Left forelimb (tissue), 1 donor: ENCODE measurements around the gene HOOK1.
"Not testable (repeated sequence)": the region's sequence is repeated elsewhere in the genome, so short reads cannot be mapped to it uniquely, and the experiment has no call there.

Experiments used
- DNase-seq: peaks from one replicate; pipeline ENCODE4 v3.0.0-alpha.2; 2018; ENCODE audit warnings: low spot score

The HOOK1 gene

DNA sequence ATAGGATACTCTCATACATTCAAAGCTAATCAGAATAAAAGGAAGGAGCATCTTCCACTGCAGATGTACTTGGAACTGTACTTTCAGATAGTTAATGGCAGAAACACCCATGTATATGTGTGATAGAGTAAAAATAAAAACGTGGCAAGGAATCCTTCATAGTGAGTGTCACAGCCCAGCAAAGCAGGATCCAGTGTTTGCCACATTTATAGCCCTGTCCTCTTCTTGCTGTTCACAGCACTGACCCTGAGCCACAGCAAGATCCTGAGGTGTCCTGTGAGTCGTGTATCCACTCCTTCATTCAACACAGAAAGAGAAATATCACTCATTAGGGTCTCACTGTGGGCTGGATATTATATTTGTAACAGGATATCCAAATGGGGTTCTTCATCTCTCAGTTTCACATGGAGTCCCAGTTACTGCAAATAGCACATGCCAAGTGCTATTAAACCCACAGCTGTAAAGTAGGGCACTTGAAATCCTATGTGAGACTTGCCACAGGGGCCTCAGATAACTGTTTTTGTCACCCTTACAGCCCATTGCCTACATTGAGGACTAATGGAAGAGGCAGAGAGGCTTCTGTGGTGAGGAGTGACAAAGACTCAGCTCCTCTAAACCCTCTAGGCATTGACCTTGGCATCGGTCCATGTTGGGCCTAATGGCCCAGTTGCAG lies 70.5 kb downstream of the HOOK1 start:
- DNase-seq, result no peak

DNA sequence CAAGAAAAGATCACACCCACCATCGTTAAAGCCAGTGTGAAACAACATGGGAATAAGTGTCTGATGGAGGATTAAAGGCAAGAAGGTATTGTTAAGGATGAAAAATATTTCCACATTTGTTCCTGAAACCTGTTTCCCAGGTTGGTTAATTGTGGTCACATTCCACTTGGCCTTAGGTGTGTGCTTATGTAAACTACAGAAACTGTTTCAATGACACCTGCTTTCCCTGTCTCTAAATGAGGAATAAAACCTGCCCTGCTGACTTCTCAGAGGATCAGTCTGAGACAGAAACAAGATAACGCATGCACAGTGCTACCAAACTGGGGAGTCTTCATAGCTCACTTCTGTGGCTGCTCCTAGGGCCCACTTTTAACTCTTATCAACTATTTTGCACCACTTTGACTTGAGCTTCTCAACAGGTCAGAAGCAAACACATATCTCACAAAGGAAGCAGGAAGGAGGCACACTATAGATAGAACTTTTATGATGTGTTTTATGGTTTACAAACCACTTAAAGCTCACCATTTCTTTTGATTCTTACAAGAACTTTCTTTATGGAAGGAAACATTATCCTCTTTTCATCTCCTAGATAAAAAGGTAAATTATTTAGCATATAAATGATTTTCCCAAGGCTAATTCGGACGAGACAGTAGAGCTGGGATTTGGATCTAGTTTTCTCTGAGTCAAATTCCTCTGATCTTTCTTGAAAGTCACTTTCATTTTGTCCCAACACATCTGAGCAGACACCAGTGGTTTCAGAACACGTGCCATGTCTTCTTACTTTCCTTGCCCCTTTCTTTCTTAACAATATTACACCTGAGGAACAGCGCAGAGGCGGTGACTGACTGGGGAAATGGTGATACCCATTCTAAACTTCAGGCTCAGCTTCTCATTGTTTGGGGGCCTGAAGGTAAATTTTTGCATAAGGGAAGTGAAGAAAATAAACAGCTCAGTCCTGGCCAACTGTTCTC lies 78.4 kb downstream of the HOOK1 start:
- no peak for DNase-seq

DNA sequence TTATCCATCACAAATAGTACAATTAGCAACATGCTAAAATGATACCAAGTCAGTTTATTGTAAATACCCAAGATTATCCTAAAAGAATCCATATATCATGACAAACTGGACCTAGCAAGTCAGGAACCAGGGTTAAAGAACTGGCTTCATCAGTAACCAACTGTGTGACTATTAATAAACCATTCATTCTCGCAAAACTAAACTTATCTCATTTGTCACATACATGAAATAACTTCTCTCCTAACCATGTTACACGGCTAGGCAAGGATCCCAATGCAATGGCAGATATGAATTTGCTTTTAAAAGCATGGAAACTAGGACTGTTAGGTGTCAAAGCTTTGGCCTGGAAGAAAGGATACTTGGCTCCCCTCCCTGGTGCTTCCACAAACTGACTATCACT lies 82.4 kb downstream of the HOOK1 start:
- no peak for DNase-seq

DNA sequence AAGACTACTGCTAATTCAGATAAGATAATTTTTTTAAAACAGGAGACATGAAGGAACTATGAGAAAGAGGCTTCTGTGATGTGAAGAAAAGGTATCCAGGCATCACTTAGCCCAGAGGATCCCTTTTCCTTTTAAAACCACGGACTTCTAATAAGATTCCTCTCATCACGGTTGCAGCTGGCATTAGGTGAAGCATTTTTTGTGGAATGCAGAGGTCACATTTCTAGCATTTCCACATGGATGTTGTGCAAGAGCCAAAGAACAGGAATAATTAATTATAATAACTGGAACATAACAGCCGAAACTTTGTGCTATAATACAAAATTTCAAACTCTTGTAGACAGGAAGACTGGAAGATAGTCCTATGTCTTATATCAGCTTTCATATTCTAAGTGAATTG lies 84.2 kb downstream of the HOOK1 start:
- no peak for DNase-seq

DNA sequence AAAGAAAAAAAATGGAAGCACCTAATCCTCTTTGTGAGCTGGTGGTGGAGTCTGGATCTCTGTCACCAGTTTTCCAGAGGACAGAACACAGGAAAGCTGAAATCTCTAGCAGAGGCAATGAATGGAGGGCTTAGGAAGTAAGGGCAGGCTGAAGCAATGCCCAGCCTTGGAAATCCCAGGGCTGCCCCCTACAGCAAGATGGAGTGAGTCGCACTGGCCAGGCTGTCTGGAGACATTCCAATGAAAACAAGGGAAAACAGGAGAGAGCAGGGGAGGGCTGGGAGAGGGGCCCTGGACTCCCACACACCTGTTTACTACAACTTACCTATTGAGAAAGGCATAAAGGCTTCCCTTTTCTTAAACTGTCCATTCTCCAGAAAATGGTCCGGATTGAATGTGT lies 85.9 kb downstream of the HOOK1 start:
- no peak for DNase-seq

DNA sequence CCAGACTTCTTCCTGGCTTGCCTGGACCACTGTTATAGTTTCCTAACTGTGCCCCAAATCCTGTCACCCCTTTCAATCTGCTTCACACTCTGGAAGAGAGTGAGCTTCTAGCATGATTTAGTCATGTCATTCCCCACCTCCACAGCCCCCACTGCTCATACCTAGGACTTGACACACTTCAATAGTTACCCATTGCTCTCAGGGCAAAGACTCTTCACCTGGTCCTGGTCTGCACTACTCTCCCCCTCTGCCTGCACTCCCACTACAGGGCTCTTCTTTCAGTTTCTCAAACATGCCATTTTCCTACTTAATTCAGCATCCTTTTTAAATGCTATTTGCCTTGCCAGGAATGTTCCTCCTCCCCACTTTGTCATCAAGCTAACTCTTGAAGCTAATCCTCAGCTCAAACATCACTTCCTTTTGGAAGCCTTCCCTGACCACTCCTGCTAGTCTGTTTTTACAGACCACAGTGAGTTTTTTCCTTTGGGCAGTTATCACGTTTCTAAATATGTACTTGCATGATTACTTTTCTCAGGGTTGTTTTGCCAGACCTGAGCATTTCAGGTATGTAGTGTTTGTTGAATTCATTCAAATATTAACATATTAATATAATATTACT lies 87.1 kb downstream of the HOOK1 start:
- DNase-seq, result no peak

DNA sequence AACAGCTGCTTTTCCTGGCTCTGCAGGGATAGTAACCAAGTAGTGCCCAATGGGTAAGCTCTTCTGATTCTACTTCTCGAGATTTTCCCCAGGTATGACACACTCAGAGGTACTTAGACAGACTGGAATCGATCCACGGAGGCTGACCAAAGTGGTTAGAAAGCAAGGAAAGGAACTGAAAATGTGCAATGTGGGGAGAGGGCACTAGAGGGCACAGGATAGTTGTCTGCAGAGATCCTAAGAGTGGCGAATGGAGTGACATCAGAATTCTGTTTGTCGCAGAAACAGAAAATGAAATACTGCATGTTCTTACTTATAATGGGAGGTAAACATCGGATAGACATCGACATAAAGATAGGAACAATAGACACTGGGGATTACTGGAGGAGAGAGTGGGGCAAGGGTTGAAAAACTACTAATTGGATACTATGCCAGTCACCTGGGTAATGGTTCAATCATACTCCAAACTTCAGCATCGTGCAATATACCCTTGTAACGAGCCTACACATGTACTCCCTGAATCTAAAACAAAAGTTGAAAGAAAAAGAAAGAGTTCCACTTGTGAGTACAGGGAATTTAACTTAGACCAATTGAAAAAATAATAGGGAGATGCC lies 88.5 kb downstream of the HOOK1 start:
- no peak for DNase-seq

DNA sequence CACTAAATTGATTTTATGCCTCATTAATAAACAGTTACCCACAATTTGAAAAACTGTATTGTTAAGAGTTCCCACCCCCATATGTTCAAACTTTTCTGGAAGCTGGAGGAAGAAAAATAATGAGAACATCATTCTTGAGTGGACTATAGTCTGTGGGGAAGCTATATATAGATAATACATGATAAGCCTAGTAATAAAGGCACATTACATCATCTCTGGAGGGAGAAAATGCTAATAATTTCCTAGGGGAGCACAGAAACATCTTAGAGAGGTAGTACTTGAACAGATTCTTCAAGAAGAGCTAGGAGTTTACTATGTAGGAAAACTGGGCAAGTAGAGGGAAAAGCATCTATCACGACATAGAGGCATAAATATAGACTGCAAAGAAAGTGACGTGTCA lies 92.2 kb downstream of the HOOK1 start:
- DNase-seq, result no peak

DNA sequence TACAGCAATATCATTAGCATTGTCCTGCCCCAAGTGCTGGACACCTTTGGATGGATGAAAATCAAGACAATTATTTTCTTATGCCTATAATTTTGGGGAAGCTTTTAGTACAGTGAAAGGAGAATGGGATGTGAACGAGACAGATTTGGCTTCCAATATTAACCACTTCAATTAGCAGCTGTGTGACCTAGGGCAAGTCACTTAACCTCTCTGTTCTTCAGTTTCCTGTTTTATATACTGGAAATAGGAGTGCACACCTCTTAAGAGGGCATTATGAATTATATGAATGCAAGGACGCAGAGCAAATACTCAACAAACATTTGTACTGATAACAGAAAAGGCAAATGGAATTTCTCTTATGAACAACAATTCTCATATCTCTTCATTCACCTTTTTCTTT lies 93.3 kb downstream of the HOOK1 start:
- DNase-seq, result no peak

DNA sequence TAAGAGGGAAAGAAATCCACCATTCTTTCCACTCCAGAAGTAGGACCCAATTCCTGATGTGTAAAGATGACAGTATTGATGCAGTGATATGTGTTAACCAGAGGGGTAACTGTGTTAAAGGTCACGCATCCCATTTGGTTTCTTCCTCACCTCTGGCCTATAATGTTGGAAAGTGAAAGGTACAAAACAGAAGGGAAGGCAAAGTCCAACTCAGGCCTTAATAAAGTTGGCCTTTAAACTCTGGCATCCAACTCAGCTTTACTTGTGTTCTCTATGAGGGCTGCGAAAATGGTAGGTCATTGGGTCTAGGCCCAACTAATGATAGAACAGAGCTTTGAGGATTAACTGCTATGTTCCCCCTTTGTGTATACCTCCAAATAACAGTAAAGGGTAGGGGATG lies 93.9 kb downstream of the HOOK1 start:
- no peak for DNase-seq

DNA sequence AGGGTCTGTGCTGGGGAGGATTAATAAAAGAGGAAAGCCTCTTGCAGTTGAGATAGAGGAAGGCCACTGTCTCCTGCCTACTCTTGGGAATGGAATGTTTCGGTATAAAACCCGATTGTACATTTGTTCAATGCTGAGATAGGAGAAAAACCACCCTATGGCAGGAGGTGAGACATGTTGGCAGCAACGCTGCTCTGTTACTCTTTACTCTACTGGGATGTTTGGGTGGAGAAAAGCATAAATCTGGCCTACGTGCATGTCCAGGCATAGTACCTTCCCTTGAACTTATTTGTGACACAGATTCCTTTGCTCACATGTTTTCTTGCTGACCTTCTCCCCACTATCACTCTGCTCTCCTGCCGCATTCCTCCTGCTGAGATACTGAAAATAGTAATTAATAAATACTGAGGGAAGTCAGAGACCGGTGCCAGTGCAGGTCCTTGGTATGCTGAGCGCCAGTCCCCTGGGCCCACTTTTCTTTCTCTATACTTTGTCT lies 100.1 kb downstream of the HOOK1 start:
- DNase-seq, result not testable (repeated sequence)

DNA sequence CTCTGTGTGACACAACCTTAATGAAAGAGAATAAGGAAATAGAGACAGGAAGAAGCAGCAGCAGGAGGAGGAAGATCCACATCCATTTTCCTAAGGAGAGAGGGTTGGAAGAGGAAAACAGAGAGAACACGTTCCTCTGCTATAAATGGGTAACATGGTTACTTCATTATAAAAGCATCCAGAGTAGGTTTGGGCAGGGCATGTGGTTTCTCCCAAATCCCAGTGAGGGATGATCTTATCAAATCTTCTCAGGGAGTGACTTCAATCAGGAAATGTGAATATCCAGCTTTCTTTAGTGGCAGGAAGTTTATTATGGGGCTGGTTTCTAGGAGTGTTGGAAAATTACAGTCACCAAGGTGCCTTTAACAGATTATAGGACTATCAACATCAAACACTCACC lies 100.8 kb downstream of the HOOK1 start:
- no peak for DNase-seq

DNA sequence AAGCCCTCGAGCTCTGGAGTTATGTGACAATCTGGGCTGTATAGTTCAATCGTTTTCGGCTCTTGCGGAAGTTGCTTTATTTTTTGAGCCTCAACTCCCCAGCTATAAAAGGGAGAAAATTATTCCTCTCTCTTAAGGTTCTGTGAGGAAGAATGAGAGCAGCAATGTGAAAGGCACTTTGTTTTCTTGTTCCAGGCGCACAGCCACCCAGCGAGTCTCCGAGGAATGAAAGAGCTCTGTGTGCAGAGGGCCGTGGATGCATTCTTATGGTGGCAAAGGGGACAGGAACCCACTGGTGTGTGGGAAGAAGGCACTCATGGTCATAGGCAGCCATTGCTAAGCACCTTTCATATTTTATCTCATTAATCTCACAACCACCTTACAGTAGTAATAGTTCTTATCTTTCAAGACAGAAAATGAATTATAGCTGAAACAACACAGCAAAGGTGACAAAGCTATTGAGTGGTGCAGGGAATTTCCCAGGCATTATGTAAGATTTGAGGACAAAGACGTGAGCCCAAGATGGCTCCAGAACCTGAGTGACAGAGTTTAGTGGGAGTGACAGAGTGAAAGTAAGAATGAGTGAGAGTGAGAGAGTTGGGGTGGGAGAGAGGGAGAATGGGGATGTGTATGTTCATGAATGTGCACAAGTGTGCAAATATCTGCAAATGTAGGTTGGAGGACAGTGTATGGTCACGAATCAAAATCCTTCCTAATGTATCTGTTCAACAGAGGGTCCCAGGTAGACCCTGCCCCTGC lies 102.5 kb downstream of the HOOK1 start:
- DNase-seq, result no peak

DNA sequence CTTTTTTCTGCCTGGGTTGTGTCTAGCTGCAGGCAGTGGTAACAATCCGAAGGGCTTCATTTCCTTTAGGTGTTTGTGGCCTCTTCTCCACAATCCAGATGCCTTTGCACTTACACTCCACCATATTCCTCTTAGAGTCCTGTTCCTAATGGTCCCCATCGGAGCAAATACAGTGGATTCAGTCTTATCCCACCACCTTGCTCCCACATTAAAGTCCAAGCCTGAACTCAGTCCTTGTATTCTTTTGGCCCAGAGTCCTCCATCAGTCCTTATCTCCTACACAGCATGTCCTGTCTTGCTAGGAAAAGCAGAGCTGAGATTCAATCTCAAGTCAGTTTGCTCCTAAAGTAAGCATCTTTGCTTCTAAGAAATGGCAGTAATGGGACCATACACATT lies 103.0 kb downstream of the HOOK1 start:
- no peak for DNase-seq

DNA sequence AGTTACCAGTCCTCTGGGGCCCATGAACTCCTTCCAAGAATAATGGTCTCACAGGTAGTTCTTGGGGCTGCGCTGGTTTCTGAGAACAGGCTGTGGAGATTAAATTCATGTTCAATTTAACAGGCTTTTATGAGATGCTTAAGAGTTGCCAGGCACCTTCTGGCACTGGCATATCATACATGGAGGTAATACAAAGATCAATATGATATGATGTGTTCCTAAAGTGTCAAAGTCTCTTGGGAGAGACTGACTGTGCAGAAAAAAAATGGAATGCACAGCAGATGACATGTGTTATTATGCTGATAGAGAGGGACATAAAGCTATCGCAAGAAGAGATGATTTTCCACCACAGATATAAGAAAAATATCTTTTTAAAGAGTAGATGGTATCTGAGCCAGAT lies 105.0 kb downstream of the HOOK1 start:
- no peak for DNase-seq

DNA sequence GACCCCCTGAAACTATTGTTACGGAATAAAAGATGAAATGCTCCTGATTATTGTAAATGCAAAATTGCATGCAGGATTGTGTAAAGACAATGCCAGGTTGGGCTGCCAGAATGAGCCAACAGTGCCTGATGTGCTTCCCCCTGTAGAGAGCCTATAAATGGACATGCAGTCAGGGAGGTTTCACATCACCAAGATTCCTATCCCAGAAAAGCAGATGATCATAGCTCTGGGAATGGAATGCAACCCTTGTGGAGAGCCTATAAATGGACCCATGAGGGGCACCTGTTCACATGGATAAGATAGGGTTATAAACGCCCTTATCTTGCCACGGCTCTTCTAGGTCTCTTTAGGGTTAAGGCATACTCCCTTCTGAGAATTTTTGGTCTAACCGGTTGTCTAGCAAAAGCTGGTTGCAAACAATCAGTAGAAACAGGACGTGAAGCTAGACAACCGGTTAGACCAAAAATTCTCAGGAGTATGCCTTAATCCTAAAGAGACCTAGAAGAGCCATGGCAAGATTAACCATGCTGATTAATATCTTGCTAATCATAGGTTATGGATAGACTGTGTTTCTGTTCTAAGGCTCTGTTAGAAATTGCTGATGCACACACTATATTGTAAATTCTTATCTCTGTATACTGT lies 106.6 kb downstream of the HOOK1 start:
- not testable (repeated sequence) for DNase-seq

DNA sequence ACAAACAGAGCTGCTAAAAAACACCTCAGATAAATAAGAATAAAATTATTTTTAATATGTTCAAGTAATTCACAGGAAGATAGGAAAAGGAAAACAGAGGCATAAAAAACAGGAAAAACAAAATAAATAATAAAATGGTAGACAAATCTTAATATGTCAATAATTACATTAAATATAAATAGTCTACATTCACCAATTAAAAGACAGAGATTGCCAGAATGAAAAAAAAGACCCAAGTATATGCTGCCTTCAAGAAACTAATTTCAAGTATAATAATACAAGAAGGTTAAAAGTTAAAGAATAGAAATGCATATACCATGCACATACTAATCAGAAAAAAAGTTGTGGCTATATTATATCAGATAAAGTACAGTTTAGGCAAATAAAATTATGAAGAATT lies 109.9 kb downstream of the HOOK1 start:
- no peak for DNase-seq
